Stimulated activated CD4-positive, alpha-beta T cell treated with anti-CD3 and anti-CD28 coated beads, Interleukin-1b, Interleukin-23, amount 100 ng/mL, for 1 hour (primary cell): ENCODE measurements around the gene IRX2.

Source experiments
- DNase-seq, 2 donors: peaks; one replicate each; pipeline ENCODE4 v3.0.0-alpha.2; 2020; ENCODE audit warnings: low read depth in 2 of 2

The IRX2 gene

GRCh38 chr5:2697041-2697440 lies 54.4 kb downstream of the IRX2 start:
- no peak for DNase-seq
